Measurements from ENCODE around the gene DAZL.

The DAZL gene

GRCh38 chr3:16587047-16587680, 18.1 kb downstream of the DAZL start:
- Histone ChIP-seq H3K4me3 (ENCODE audit: low read length) (no peak overlapping the region), H3K27me3 (ENCODE audit: control insufficient read depth, low read length) (no peaks in the 10 kb centered on the region), H3K36me3 (ENCODE audit: control insufficient read depth, low read length) (no peaks in the 10 kb centered on the region), H3K9me2 (replicated peaks; ENCODE audit: control insufficient read depth, low read length) (no peaks in the 10 kb centered on the region), H3F3A (ENCODE audit: control insufficient read depth, insufficient read depth) (0 out of 2 replicates have a peak, but pooled peaks cover 6% of the 10 kb centered on the region), H3K79me2 (ENCODE audit: control insufficient read depth, low read length) (no peaks in the 10 kb centered on the region), H3K9me3 (ENCODE audit: control insufficient read depth, insufficient read depth, low read length) (no peaks in the 10 kb centered on the region), H3K4me1 (ENCODE audit: control insufficient read depth, low read length) (peaks cover 25% of the 10 kb centered on the region), H4K20me1 (ENCODE audit: control insufficient read depth, insufficient read depth, low read depth, low read length) (no peaks in the 10 kb centered on the region), H3K4me2 (ENCODE audit: low read length) (no peak overlapping the region), H3K27ac (ENCODE audit: low read depth, low read length) (no peak overlapping the region)
- TF ChIP-seq EZH2phosphoT487 (IDR thresholded peaks at IDR 0.05; ENCODE audit: borderline replicate concordance, low read length) (no peak), CTCF (IDR thresholded peaks at IDR 0.05; ENCODE audit: low read depth, low read length, poor library complexity, severe bottlenecking) (peak; percentile 29)

- Histone ChIP-seq H3K27ac (ENCODE audit: low read depth, low read length) (no peak overlapping the region), H4K20me1 (ENCODE audit: control insufficient read depth, insufficient read depth, low read depth, low read length) (no peaks in the 10 kb centered on the region), H3K4me2 (ENCODE audit: low read length) (no peak overlapping the region), H3K9me2 (replicated peaks; ENCODE audit: control insufficient read depth, low read length) (no peaks in the 10 kb centered on the region), H3K4me3 (ENCODE audit: low read length) (no peak overlapping the region), H3K36me3 (ENCODE audit: control insufficient read depth, low read length) (no peaks in the 10 kb centered on the region), H3K79me2 (ENCODE audit: control insufficient read depth, low read length) (no peaks in the 10 kb centered on the region), H3F3A (ENCODE audit: control insufficient read depth, insufficient read depth) (0 out of 2 replicates have a peak, but pooled peaks cover 2% of the 10 kb centered on the region), H3K4me1 (ENCODE audit: control insufficient read depth, low read length) (peaks cover 15% of the 10 kb centered on the region), H3K27me3 (ENCODE audit: control insufficient read depth, low read length) (no peaks in the 10 kb centered on the region), H3K9me3 (ENCODE audit: control insufficient read depth, insufficient read depth, low read length) (no peaks in the 10 kb centered on the region)
- TF ChIP-seq CTCF (IDR thresholded peaks at IDR 0.05; ENCODE audit: low read depth, low read length, poor library complexity, severe bottlenecking) (no peak), EZH2phosphoT487 (IDR thresholded peaks at IDR 0.05; ENCODE audit: borderline replicate concordance, low read length) (no peak)
Observed at GRCh38 chr3:16584880-16585279, 20.3 kb downstream of the DAZL start.

- no peaks in the 10 kb centered on the region for H3K79me2 ChIP-seq (ENCODE audit: control insufficient read depth, low read length)
- no peaks in the 10 kb centered on the region for H3K27me3 ChIP-seq (ENCODE audit: control insufficient read depth, low read length)
Observed at GRCh38 chr3:16583551-16583950, 21.7 kb downstream of the DAZL start.

More at GRCh38 chr3:16583551-16583950, 21.7 kb downstream of the DAZL start:
- no peak for TF ChIP-seq CTCF (IDR thresholded peaks at IDR 0.05; ENCODE audit: low read depth, low read length, poor library complexity, severe bottlenecking)
- TF ChIP-seq EZH2phosphoT487 (IDR thresholded peaks at IDR 0.05; ENCODE audit: borderline replicate concordance, low read length) = no peak
- Histone ChIP-seq H3K4me2 (ENCODE audit: low read length) (no peak overlapping the region), H3K9me3 (ENCODE audit: control insufficient read depth, insufficient read depth, low read length) (no peaks in the 10 kb centered on the region), H4K20me1 (ENCODE audit: control insufficient read depth, insufficient read depth, low read depth, low read length) (no peaks in the 10 kb centered on the region), H3K36me3 (ENCODE audit: control insufficient read depth, low read length) (no peaks in the 10 kb centered on the region), H3K9me2 (replicated peaks; ENCODE audit: control insufficient read depth, low read length) (no peaks in the 10 kb centered on the region), H3F3A (ENCODE audit: control insufficient read depth, insufficient read depth) (no peaks in the 10 kb centered on the region), H3K4me3 (ENCODE audit: low read length) (no peak overlapping the region), H3K27ac (ENCODE audit: low read depth, low read length) (no peak overlapping the region), H3K4me1 (ENCODE audit: control insufficient read depth, low read length) (peaks cover 4% of the 10 kb centered on the region)
